Stimulated activated CD8-positive, alpha-beta memory T cell treated with anti-CD3 and anti-CD28 coated beads, Interleukin-4, amount 100 ng/mL, for 4 hours (primary cell): Measurements from ENCODE around the gene ANKRD10.

ENCODE experiments used
- DNase-seq, 2 donors: peaks; one replicate each; pipeline ENCODE4 v3.0.0-alpha.2; 2020; ENCODE audit warnings: low read depth in 2 of 2, low spot score in 1 of 2

Gene ANKRD10

DNA sequence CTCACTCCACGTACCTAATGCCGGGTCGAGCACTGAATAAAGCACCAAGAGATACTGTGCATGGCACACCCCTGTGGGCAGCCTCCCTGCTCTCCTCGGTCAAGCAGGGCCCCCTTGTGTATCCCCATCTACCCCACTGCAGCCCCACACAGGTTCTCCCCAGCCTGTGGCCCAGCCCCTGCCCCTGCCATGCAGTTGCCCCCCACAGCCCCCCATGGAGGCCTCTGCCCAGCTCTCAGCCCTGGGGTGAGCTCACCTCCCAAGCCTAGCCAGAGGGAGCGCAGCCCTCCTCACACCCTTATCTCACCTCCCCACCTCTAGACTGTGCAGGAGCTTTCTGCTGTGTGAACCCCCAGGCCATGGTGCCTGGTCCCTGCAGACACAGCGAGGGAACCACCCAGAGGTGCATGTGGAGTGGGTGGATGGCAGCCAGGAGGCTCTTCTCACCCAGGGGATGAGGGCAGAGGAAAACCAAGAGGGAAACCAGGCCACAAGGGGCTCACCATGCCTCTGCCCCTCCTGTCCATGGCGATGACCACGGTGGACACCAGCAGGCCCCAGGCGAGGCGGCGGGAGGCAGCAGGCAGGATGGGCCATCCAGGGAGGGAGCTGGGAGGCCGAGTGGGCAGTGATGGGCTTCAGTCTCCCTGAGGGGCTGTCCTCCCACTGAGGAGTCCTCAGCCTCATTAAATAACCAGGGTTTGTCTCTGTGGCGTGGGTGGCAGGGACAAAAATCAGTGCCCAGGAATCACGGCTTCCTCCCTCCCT lies 83.2 kb downstream of the ANKRD10 start:
- no peak for DNase-seq

GRCh38 chr13:110830800-110831371 lies 84.0 kb downstream of the ANKRD10 start:
- no peak for DNase-seq

DNA sequence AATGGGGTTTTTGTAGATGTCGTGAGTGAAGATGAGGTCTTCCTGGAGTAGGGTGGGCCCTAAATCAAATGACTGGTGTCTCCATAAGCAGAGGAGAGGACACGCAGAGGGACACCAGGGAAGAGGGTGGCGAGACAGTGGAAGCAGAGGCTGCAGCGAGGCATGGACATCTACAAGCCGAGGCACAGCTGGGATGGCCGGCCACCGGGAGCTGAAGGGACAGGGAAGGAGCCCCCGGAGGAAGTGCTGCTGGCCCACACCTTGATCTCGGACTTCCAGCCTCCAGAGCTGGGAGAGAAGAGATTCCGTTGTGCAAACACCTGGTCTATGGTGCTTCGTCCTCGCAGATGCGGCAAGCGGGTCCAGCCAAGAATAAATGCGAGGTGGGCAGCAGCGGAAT lies 84.5 kb downstream of the ANKRD10 start:
- DNase-seq, result no peak

GRCh38 chr13:110829486-110829885 lies 85.4 kb downstream of the ANKRD10 start:
- no peak for DNase-seq

DNA sequence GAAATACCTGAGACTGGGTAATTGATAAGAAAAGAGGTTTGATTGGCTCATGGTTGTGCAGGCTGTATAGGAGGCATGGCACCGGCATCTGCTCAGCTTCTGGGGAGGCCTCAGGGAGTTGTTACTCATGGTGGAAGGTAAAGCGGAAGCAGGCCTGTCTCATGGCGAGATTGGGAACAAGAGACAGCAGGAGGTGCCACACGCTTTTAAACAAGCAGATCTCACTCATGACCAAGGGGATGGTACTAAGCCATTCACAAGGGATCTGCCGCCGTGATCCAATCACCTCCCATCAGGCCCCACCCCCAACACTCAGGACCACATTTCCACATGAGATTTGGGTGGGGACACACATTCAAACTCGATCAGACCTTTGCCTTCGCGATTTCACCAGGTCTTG lies 86.2 kb downstream of the ANKRD10 start:
- no peak for DNase-seq
